GM23338 (cell line): ENCODE measurements around the gene HNRNPA2B1. TPM values are rescaled to one million over a fixed set of nuclear protein-coding genes. Genes with fewer than 3 reads are reported as not detected.

Experiments
- ATAC-seq: fragments of 200-7000 bp; cut with Tn5 transposase; 3 replicates; pipeline ENCODE4 v1.9.1; 2020
- DNase-seq: peaks from one replicate; pipeline ENCODE4 v3.0.0-alpha.2; 2015; ENCODE audit warnings: low spot score
- H2AFZ ChIP-seq: fragments of 200-600 bp; sonication (generic); 2 replicates; pipeline ENCODE4 v1.8.0; 2016; ENCODE audit warnings: antibody characterized with exemption, mild to moderate bottlenecking, moderate library complexity
- H3F3A ChIP-seq: fragments of 200-600 bp; sonication (generic); replicated peaks from 2 replicates; pipeline ENCODE4 v1.8.0; 2017; ENCODE audit warnings: antibody characterized with exemption, mixed run types, low read depth
- H3K27ac ChIP-seq: fragments of 200-600 bp; sonication (generic); 2 replicates; pipeline ENCODE4 v1.6.1; 2016; ENCODE audit warnings: low read depth
- H3K27me3 ChIP-seq: fragments of 200-600 bp; sonication (generic); 2 replicates; pipeline ENCODE4 v1.8.0; 2016; ENCODE audit warnings: mild to moderate bottlenecking, mixed run types, moderate library complexity; ENCODE audit not compliant: insufficient read depth
- H3K36me3 ChIP-seq: fragments of 200-600 bp; sonication (generic); 2 replicates; pipeline ENCODE4 v1.8.0; 2016; ENCODE audit warnings: mild to moderate bottlenecking; ENCODE audit not compliant: insufficient read depth
- H3K4me1 ChIP-seq: fragments of 200-600 bp; sonication (generic); 2 replicates; pipeline ENCODE4 v1.8.0; 2016; ENCODE audit warnings: mild to moderate bottlenecking, moderate library complexity; ENCODE audit not compliant: insufficient read depth
- H3K4me2 ChIP-seq: fragments of 200-600 bp; sonication (generic); 2 replicates; pipeline ENCODE4 v1.7.1; 2017; ENCODE audit warnings: mixed run types
- H3K4me3 ChIP-seq: fragments of 200-600 bp; sonication (generic); 2 replicates; pipeline ENCODE4 v1.6.1; 2016; ENCODE audit warnings: mixed run types
- H3K79me2 ChIP-seq: fragments of 200-600 bp; sonication (generic); replicated peaks from 2 replicates; pipeline ENCODE4 v1.8.0; 2017; ENCODE audit warnings: mild to moderate bottlenecking; ENCODE audit not compliant: insufficient read depth
- H3K9me2 ChIP-seq: fragments of 200-600 bp; sonication (generic); 2 replicates; pipeline ENCODE4 v1.8.0; 2017; ENCODE audit not compliant: insufficient read depth
- H4K20me1 ChIP-seq: fragments of 200-600 bp; sonication (generic); replicated peaks from 2 replicates; pipeline ENCODE4 v1.8.0; 2017; ENCODE audit warnings: mild to moderate bottlenecking; ENCODE audit not compliant: insufficient read depth
- H3K27ac Mint-ChIP-seq: 2 replicates; pipeline ENCODE4 v1.8.0; 2020; ENCODE audit warnings: inconsistent platforms, mild to moderate bottlenecking, moderate library complexity, mixed read lengths
- H3K27me3 Mint-ChIP-seq: 3 replicates; pipeline ENCODE4 v1.8.0; 2022; ENCODE audit warnings: low read depth, mild to moderate bottlenecking, moderate library complexity, mixed read lengths, inconsistent platforms; ENCODE audit not compliant: insufficient read depth, poor library complexity
- H3K36me3 Mint-ChIP-seq: 3 replicates; pipeline ENCODE4 v1.8.0; 2021; ENCODE audit warnings: low read depth, mild to moderate bottlenecking, inconsistent platforms, moderate library complexity, mixed read lengths
- H3K4me1 Mint-ChIP-seq: 3 replicates; pipeline ENCODE4 v1.8.0; 2020; ENCODE audit warnings: mild to moderate bottlenecking, inconsistent platforms, mixed read lengths
- H3K4me3 Mint-ChIP-seq: 3 replicates; pipeline ENCODE4 v1.8.0; 2021; ENCODE audit warnings: moderate library complexity, mild to moderate bottlenecking, inconsistent platforms, mixed read lengths
- H3K9me3 Mint-ChIP-seq: 3 replicates; pipeline ENCODE4 v1.8.0; 2020; ENCODE audit warnings: moderate library complexity, mild to moderate bottlenecking, inconsistent platforms, mixed read lengths
- CREB1 ChIP-seq: fragments of 250-450 bp; sonication (Bioruptor Pico); IDR thresholded peaks from 2 replicates; pipeline ENCODE4 v1.5.0; 2020; ENCODE audit warnings: low read depth, mild to moderate bottlenecking, moderate library complexity
- POLR2AphosphoS5 ChIP-seq: IDR thresholded peaks from 2 replicates; pipeline ENCODE4 v1.6.1; 2016; ENCODE audit warnings: antibody characterized with exemption, low read depth
- STAT1 ChIP-seq: IDR thresholded peaks from one replicate; pipeline ENCODE4 v1.6.1; 2016; ENCODE audit warnings: antibody characterized with exemption; ENCODE audit not compliant: unreplicated experiment
- ZNF331 ChIP-seq: fragments of 250-450 bp; sonication (Bioruptor Pico); IDR thresholded peaks from 2 replicates; pipeline ENCODE4 v1.5.0; 2020; ENCODE audit warnings: low read depth, mild to moderate bottlenecking, moderate library complexity
- ZNF462 ChIP-seq: fragments of 250-450 bp; sonication (Bioruptor Pico); IDR thresholded peaks from 2 replicates; pipeline ENCODE4 v1.5.0; 2020; ENCODE audit warnings: mild to moderate bottlenecking, moderate library complexity
- polyA plus RNA-seq: library from polyadenylated mRNA; unstranded; fragments of >200 nt; fragmentation: Nextera tagmentation; extraction: Ambion mirVana; gene quantifications from 2 replicates; pipeline ENCODE4 v1.2.1, GENCODE V29; 2016
- total RNA-seq: library from RNA; depleted of rRNA; stranded (reverse); fragments of >200 nt; shearing (Covaris generic); gene quantifications from 2 replicates; pipeline ENCODE4 v1.2.3, GENCODE V29; 2014
- TF ChIP-seq, protein P1 (sequence below), 2 experiments: fragments of 200-600 bp in 1 of 2; sonication (generic) in 1 of 2; conservative IDR thresholded peaks; 2 replicates each; pipeline versions ENCODE4 v1.5.1 to v1.6.1; 2016 to 2017; ENCODE audit warnings: antibody characterized with exemption in 2 of 2, low read depth in 2 of 2, mild to moderate bottlenecking in 2 of 2, moderate library complexity in 1 of 2

The HNRNPA2B1 gene
- total and polyA plus RNA-seq, 2 experiments from 2014 or later = 602 to 1,577 TPM

DNA sequence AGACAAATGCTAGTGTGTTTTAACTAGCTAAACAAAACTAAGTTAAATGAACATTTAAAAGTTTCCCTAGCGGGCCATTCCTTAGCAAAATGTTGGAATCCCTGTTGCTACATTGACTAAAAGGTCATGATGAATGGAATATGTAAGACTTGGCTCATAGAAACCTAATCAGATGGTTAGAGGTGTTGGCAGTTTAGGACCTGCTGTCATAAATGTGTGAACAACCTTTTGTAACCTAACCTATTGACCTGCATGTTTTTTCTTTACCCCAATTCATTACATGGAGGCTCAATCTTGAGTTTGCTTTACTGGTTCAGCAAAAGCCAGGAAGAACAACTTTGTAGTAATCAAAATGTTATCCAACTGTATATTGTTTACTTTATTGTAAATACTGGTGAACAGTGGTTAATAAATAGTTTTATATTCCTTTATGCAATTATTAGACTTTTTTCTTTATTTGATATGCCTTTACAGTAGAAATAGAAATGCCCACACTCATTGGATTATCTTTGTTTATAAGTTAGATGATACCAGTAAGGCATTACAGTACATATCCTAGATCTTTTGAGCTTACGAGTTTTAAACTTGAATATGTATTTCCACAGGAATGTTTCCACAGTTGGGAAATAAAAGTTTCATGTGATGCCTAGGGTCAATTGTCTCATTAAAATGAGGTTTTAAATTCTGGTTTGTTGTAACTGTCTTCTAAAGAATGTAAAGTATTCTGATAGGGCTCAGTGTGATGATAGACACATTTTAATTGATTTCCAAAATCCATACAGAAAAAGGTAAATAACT lies 12.6 kb upstream of the HNRNPA2B1 start:
- Mint-ChIP-seq H3K9me3 (no peaks in the 10 kb centered on the region), H3K27ac (no peak overlapping the region), H3K4me3 (no peak overlapping the region), H3K36me3 (peaks cover 63% of the 10 kb centered on the region), H3K27me3 (peaks cover 9% of the 10 kb centered on the region), H3K4me1 (peaks cover 11% of the 10 kb centered on the region; the same call in 2 of the 3 replicates)
- Histone ChIP-seq H3K36me3 (peaks cover 36% of the 10 kb centered on the region), H3F3A (peaks cover 18% of the 10 kb centered on the region), H3K27me3 (no peaks in the 10 kb centered on the region), H3K9me2 (no peaks in the 10 kb centered on the region), H3K27ac (peak overlapping the region; percentile 45), H2AFZ (no peak overlapping the region), H3K4me3 (no peak overlapping the region), H3K79me2 (peaks cover 27% of the 10 kb centered on the region), H3K4me1 (peaks cover 20% of the 10 kb centered on the region), H3K4me2 (no peak overlapping the region), H4K20me1 (peaks cover 11% of the 10 kb centered on the region; the same call in 1 of the 2 replicates)
- TF ChIP-seq ZNF462 (CRISPR knock-in tag) = no peak
- TF ChIP-seq POLR2AphosphoS5 = peak; percentile 23; the same call in 1 of the 2 replicates
- no peak for DNase-seq
- ATAC-seq = no peak

DNA sequence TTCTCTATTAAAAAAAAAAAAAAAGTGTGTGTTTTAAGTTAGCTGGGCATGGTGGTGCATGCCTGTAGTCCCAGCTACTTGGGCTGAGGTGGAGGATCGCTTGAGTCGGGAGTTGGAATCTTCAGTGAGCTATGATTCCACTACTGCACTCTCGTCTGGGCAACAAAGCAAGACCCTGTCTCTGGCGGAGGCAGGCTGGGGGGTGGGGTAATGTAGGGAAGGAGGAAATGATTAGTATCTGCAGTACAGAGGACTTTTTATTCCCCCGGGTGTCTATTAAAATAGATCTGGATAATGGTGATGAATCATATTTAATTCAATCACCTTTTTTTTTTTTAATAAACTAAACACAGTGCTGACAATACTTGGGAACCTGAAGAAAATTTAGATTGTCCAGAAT lies 7.5 kb upstream of the HNRNPA2B1 start:
- Mint-ChIP-seq H3K4me3 (no peak overlapping the region), H3K9me3 (no peaks in the 10 kb centered on the region), H3K36me3 (peaks cover 99% of the 10 kb centered on the region), H3K27ac (no peak overlapping the region), H3K27me3 (peaks cover 7% of the 10 kb centered on the region), H3K4me1 (peaks cover 33% of the 10 kb centered on the region)
- Histone ChIP-seq H4K20me1 (peaks cover 38% of the 10 kb centered on the region), H3K27me3 (no peaks in the 10 kb centered on the region), H3K4me3 (no peak overlapping the region), H3K9me2 (no peaks in the 10 kb centered on the region), H3K79me2 (peaks cover 78% of the 10 kb centered on the region), H3F3A (peaks cover 16% of the 10 kb centered on the region), H3K4me2 (no peak overlapping the region), H3K4me1 (peaks cover 23% of the 10 kb centered on the region), H3K36me3 (peaks cover 67% of the 10 kb centered on the region), H2AFZ (no peak overlapping the region), H3K27ac (no peak overlapping the region)
- ATAC-seq (no peak), DNase-seq (no peak)
- TF ChIP-seq ZNF331 (CRISPR knock-in tag) (no peak), CREB1 (CRISPR knock-in tag) (no peak), STAT1 (no peak)
- TF ChIP-seq, protein P1, sequence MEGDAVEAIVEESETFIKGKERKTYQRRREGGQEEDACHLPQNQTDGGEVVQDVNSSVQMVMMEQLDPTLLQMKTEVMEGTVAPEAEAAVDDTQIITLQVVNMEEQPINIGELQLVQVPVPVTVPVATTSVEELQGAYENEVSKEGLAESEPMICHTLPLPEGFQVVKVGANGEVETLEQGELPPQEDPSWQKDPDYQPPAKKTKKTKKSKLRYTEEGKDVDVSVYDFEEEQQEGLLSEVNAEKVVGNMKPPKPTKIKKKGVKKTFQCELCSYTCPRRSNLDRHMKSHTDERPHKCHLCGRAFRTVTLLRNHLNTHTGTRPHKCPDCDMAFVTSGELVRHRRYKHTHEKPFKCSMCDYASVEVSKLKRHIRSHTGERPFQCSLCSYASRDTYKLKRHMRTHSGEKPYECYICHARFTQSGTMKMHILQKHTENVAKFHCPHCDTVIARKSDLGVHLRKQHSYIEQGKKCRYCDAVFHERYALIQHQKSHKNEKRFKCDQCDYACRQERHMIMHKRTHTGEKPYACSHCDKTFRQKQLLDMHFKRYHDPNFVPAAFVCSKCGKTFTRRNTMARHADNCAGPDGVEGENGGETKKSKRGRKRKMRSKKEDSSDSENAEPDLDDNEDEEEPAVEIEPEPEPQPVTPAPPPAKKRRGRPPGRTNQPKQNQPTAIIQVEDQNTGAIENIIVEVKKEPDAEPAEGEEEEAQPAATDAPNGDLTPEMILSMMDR (conservative IDR thresholded peaks at IDR 0.05; ENCODE audit: low read depth in 2 of 2) = no peak
